ENCODE measurements around the gene SLC35A4.

DNA sequence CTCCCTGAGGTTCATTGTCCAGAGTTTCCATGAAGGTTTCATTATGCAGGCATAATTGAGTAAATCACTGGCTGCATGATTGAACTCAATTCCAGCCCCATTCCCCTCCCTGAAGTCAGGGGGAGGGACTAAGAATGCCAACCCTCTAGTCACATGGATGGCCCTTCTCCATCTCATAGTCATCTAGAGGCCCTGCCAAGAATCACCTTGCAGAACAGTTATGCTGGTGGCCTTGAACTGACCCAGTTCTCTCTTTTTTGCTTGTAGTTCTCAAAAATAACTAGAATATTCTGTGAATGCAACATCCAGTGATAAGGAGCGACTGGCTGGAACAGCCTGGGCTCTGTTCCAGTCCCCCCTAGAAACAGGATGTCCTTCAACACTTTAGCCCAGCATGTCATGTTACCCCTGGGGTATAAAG lies 31.7 kb downstream of the SLC35A4 start:
- TF ChIP-seq, protein P1, sequence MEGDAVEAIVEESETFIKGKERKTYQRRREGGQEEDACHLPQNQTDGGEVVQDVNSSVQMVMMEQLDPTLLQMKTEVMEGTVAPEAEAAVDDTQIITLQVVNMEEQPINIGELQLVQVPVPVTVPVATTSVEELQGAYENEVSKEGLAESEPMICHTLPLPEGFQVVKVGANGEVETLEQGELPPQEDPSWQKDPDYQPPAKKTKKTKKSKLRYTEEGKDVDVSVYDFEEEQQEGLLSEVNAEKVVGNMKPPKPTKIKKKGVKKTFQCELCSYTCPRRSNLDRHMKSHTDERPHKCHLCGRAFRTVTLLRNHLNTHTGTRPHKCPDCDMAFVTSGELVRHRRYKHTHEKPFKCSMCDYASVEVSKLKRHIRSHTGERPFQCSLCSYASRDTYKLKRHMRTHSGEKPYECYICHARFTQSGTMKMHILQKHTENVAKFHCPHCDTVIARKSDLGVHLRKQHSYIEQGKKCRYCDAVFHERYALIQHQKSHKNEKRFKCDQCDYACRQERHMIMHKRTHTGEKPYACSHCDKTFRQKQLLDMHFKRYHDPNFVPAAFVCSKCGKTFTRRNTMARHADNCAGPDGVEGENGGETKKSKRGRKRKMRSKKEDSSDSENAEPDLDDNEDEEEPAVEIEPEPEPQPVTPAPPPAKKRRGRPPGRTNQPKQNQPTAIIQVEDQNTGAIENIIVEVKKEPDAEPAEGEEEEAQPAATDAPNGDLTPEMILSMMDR (IDR thresholded peaks at IDR 0.05) = no peak
- TF ChIP-seq POLR2AphosphoS5 (IDR thresholded peaks at IDR 0.05) (no peak), POLR2A (IDR thresholded peaks at IDR 0.05) (no peak)

Data from prostate gland (tissue), 2 donors.